Measurements from ENCODE around the gene SLBP. TPM values are rescaled to one million over a fixed set of nuclear protein-coding genes. Genes with fewer than 3 reads are reported as not detected.

Gene SLBP
- total and polyA plus RNA-seq, 10 of the 15 experiments (the other 5 are each of a cell fraction or from before 2014, with no cell fraction given) = 94.4 to 278 (median 158) TPM

- TF ChIP-seq YY1 (IDR thresholded peaks at IDR 0.05; ENCODE audit: low read depth, low read length) (peak; percentile 41; the same call in 1 of the 2 replicates), ATF7 (IDR thresholded peaks at IDR 0.05; ENCODE audit: low read depth) (peak; percentile 42), WRNIP1 (IDR thresholded peaks at IDR 0.05; ENCODE audit: borderline replicate concordance, low read depth, low read length) (no peak), POU2F2 (IDR thresholded peaks at IDR 0.05; ENCODE audit: borderline replicate concordance, low read depth, low read length) (0 out of 3 replicates have a peak, but pooled peaks have one; percentile 16), CHD4 (IDR thresholded peaks at IDR 0.05) (no peak), BACH1 (IDR thresholded peaks at IDR 0.05; ENCODE audit: borderline replicate concordance) (no peak)
These were observed 11.1 kb upstream of the SLBP start (continued) for GRCh38 chr4:1723131-1723801.

- Histone ChIP-seq H3K9ac (ENCODE audit: control insufficient read depth, insufficient read depth, low read length) (peak overlapping the region; percentile 91), H3K4me3 (peak overlapping the region; percentile 94)
- no peak for ATAC-seq
These were observed 10.5 kb upstream of the SLBP start for GRCh38 chr4:1722551-1723118.

More at GRCh38 chr4:1722551-1723118, 10.5 kb upstream of the SLBP start:
- Histone ChIP-seq H2AFZ (ENCODE audit: control insufficient read depth, low read depth, low read length) (peak overlapping the region; percentile 83), H3K4me1 (ENCODE audit: control insufficient read depth, insufficient read depth, low read length) (peaks cover 27% of the 10 kb centered on the region), H3K9me3 (replicated peaks; ENCODE audit: control insufficient read depth, insufficient read depth, low read length) (no peaks in the 10 kb centered on the region), H3K27ac (ENCODE audit: control insufficient read depth, insufficient read depth) (peak overlapping the region; percentile 81), H3K36me3 (ENCODE audit: control insufficient read depth in 2 of 2, insufficient read depth in 2 of 2, low read length in 1 of 2) (peaks cover 14 to 25% of the 10 kb centered on the region in 2 experiments; a peak in 3 of 4 replicates), H3K27me3 (replicated peaks in 1 of 2; ENCODE audit: control insufficient read depth in 2 of 2, insufficient read depth in 2 of 2, low read length in 1 of 2) (no peaks in the 10 kb centered on the region), H4K20me1 (ENCODE audit: control insufficient read depth, insufficient read depth) (peaks cover 4% of the 10 kb centered on the region), H3K79me2 (ENCODE audit: control insufficient read depth, insufficient read depth, low read length) (peaks cover 64% of the 10 kb centered on the region), H3K4me2 (ENCODE audit: control insufficient read depth, insufficient read depth) (peak overlapping the region; percentile 99)
- TF ChIP-seq RUNX3 (IDR thresholded peaks at IDR 0.05; ENCODE audit: low read length) (no peak), MTA3 (IDR thresholded peaks at IDR 0.05; ENCODE audit: borderline replicate concordance, low read length) (0 out of 2 replicates have a peak, but pooled peaks have one; percentile 4), GATAD2B (conservative IDR thresholded peaks at IDR 0.05; ENCODE audit: low read depth) (no peak), POLR2A (IDR thresholded peaks at IDR 0.05; ENCODE audit: low read depth, low read length) (0 out of 2 replicates have a peak, but pooled peaks have one; percentile 21), EGR1 (IDR thresholded peaks at IDR 0.05; ENCODE audit: borderline replicate concordance in 1 of 2, low read depth in 2 of 2, low read length in 2 of 2) (peak in 1 of 2 experiments; percentile 20; a peak in 1 of 3 replicates), NFXL1 (IDR thresholded peaks at IDR 0.05; ENCODE audit: borderline replicate concordance) (no peak)
- RAD21 ChIA-PET (ENCODE audit: unreplicated experiment) = interaction anchor here (1.3 to 4.9 kb wide), 4 partner anchors 8 to 30 kb away, joined by 3 to 77 read pairs (median 5); partner anchors contain the start of gene SLBP
- no peak for FAIRE-seq
- WGBS (ENCODE audit: insufficient coverage, insufficient replicate concordance, low lambda C conversion rate, missing lambda C conversion rate) = 1% methylated on average over 18 of the region's 18 CpGs
- no TSS peak for BruUV-seq (replicated peaks)
- SMC1A ChIA-PET (ENCODE audit: uncharacterized antibody, unreplicated experiment) = interaction anchor here (0.6 to 11.0 kb wide), 6 partner anchors 8 to 187 kb away, joined by 3 to 132 read pairs (median 3); partner anchors contain the start of gene SLBP
- intact Hi-C loops (cut with micrococcal nuclease; ENCODE audit: unreplicated experiment) = no loop called here
- in situ Hi-C loops (cut with MboI) = no loop called here
- CTCF ChIA-PET = interaction anchor here (1.5 to 15.5 kb wide), 5 partner anchors 11 to 29 kb away, joined by 5 to 317 read pairs (median 8); partner anchors contain the start of gene SLBP
- POLR2A ChIA-PET = interaction anchor here (0.6 to 3.8 kb wide), 6 partner anchors 8 to 442 kb away, joined by 3 to 34 read pairs (median 6); partner anchors contain the start of gene SLBP
- DNase-seq (ENCODE audit: low read depth, low spot score) = no peak

Data from GM12878 (cell line).